ENCODE data around the gene ANO7. TPM values are rescaled to one million over a fixed set of nuclear protein-coding genes. Genes with fewer than 3 reads are reported as not detected.

The ANO7 gene
- total RNA-seq, 1 donor from 2014 or later, result 2.1 TPM

- no peaks in the 10 kb centered on the region for H3K36me3 ChIP-seq
- H3K27ac ChIP-seq, result no peak overlapping the region
- no peak overlapping the region for H3K4me3 ChIP-seq
- DNase-seq, result no peak
- no peak for ATAC-seq
- H3K4me1 ChIP-seq, result no peaks in the 10 kb centered on the region
- intact Hi-C loops (cut with DNase I), result no loop called here
- TF ChIP-seq CTCF (IDR thresholded peaks at IDR 0.05), result no peak
- no peaks in the 10 kb centered on the region for H3K9me3 ChIP-seq
- H3K27me3 ChIP-seq, result no peaks in the 10 kb centered on the region
Measured at GRCh38 chr2:241202268-241202585, 13.8 kb downstream of the ANO7 start.

GRCh38 chr2:241202681-241203080 lies 14.2 kb downstream of the ANO7 start:
- no peak for TF ChIP-seq CTCF (IDR thresholded peaks at IDR 0.05)
- no peak for DNase-seq

GRCh38 chr2:241203218-241204009 lies 14.9 kb downstream of the ANO7 start:
- no peak for TF ChIP-seq CTCF (IDR thresholded peaks at IDR 0.05)
- Histone ChIP-seq H3K9me3 (no peaks in the 10 kb centered on the region), H3K4me1 (no peaks in the 10 kb centered on the region), H3K27me3 (no peaks in the 10 kb centered on the region), H3K36me3 (no peaks in the 10 kb centered on the region), H3K4me3 (no peak overlapping the region), H3K27ac (no peak overlapping the region)
- DNase-seq (no peak), ATAC-seq (no peak)
- intact Hi-C loops (cut with DNase I), result no loop called here

More at GRCh38 chr2:241202681-241203080, 14.2 kb downstream of the ANO7 start:
- intact Hi-C loops (cut with DNase I), result no loop called here
- ATAC-seq, result no peak
- no peaks in the 10 kb centered on the region for H3K27me3 ChIP-seq
- no peaks in the 10 kb centered on the region for H3K9me3 ChIP-seq
- H3K36me3 ChIP-seq, result no peaks in the 10 kb centered on the region
- H3K27ac ChIP-seq, result no peak overlapping the region
- no peaks in the 10 kb centered on the region for H3K4me1 ChIP-seq
- H3K4me3 ChIP-seq, result no peak overlapping the region

- Histone ChIP-seq H3K36me3 (no peaks in the 10 kb centered on the region), H3K9me3 (no peaks in the 10 kb centered on the region), H3K4me1 (no peaks in the 10 kb centered on the region), H3K4me3 (no peak overlapping the region), H3K27me3 (no peaks in the 10 kb centered on the region), H3K27ac (no peak overlapping the region)
- no peak for TF ChIP-seq CTCF (IDR thresholded peaks at IDR 0.05)
- intact Hi-C loops (cut with DNase I), result no loop called here
- DNase-seq, result no peak
- ATAC-seq, result no peak
Measured at GRCh38 chr2:241204010-241204384, 15.5 kb downstream of the ANO7 start.

- H3K4me1 ChIP-seq, result no peaks in the 10 kb centered on the region
- TF ChIP-seq CTCF (IDR thresholded peaks at IDR 0.05), result no peak
- no peaks in the 10 kb centered on the region for H3K9me3 ChIP-seq
- no peak overlapping the region for H3K4me3 ChIP-seq
- H3K27me3 ChIP-seq, result no peaks in the 10 kb centered on the region
- DNase-seq (no peak), ATAC-seq (no peak)
- H3K27ac ChIP-seq, result no peak overlapping the region
- intact Hi-C loops (cut with DNase I), result no loop called here
- no peaks in the 10 kb centered on the region for H3K36me3 ChIP-seq
Measured at GRCh38 chr2:241204490-241204889, 16.0 kb downstream of the ANO7 start.

GRCh38 chr2:241205086-241205485 lies 16.6 kb downstream of the ANO7 start:
- Histone ChIP-seq H3K4me3 (no peak overlapping the region), H3K27me3 (no peaks in the 10 kb centered on the region), H3K4me1 (no peaks in the 10 kb centered on the region), H3K27ac (no peak overlapping the region), H3K36me3 (no peaks in the 10 kb centered on the region), H3K9me3 (no peaks in the 10 kb centered on the region)
- DNase-seq, result no peak
- no peak for TF ChIP-seq CTCF (IDR thresholded peaks at IDR 0.05)
- no peak for ATAC-seq
- intact Hi-C loops (cut with DNase I), result no loop called here
